GM12892 (cell line): ENCODE data around the gene LY6G5B.

Experiments used
- POLR2A ChIP-seq: IDR thresholded peaks from 2 replicates; pipeline ENCODE4 v1.6.1; 2011; ENCODE audit warnings: low read depth, low read length, control low read depth
- POLR2AphosphoS5 ChIP-seq: IDR thresholded peaks from 2 replicates; pipeline ENCODE4 v1.6.1; 2011; ENCODE audit warnings: low read depth, low read length, control low read depth
- TAF1 ChIP-seq: IDR thresholded peaks from 2 replicates; pipeline ENCODE4 v1.6.1; 2011; ENCODE audit warnings: low read depth, mild to moderate bottlenecking, control low read depth, low read length, borderline replicate concordance

DNA sequence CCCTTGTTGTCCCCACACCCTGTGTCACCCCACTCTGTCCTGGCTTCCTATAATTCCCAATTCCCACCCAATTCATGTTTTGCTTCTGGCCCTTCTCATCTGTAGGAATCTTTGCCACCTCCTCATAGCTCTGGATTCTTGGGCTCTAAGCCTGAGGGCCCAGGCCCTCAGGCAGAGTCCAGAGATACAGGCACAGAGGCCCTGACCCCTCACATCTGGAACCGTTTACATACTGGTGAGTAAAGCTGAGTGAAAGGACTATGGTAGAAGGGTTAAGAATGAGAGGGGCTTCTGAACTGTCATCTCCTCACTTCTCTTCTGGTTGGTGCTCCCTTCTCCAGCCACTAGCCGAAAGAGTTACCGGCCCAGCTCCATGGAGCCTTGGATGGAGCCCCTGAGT, 35.6 kb upstream of the LY6G5B start:
- TF ChIP-seq POLR2AphosphoS5 (no peak), POLR2A (no peak), TAF1 (no peak)
